ENCODE results near the gene SLC26A2. TPM values are rescaled to one million over a fixed set of nuclear protein-coding genes. Genes with fewer than 3 reads are reported as not detected.

The SLC26A2 gene
- total and polyA plus RNA-seq, 11 donors, result 1.5 to 22.1 (median 6.8) TPM

DNA sequence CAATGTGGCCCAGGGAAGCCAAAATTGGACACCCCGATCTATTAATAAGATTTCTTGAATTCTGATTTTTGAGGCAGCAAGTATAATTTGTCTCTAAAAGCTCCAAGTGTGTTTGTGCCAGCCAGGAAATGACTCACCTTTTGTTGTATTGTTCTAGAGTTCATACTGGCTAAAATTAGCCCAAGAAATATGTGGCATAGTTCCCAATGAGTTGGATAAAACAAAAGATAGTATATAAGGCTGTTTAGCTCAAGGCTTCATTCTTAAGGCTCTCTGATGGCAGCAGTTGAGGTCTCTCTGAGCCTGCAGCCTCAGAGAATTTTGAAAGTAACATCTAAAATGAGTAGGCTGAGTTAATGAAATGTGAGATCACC, 61.6 kb downstream of the SLC26A2 start:
- H3K9me3 ChIP-seq, result no peaks in the 10 kb centered on the region
- no peak for TF ChIP-seq CTCF (IDR thresholded peaks at IDR 0.05)
- no peak for TF ChIP-seq POLR2A (IDR thresholded peaks at IDR 0.05)
- H3K36me3 ChIP-seq, result peaks cover 7 to 99% (median 86%) of the 10 kb centered on the region in 9 donors
- intact Hi-C loops (cut with DNase I), result loop anchor here in 7 of 10 donors (5.0 to 10.0 kb wide), 4 partner anchors 193 to 413 kb away; partner anchors contain the start of gene TCOF1 (in 1 of the 7)
- H3K27me3 ChIP-seq, result no peaks in the 10 kb centered on the region
- peak; percentile 48 to 79 (median 76) for ATAC-seq
- DNase-seq, result peak in 1 of 5 donors; percentile 36
- 42 to 63% (median 58%) methylated on average over 1 of the region's 1 CpG for WGBS, 4 donors
- peaks cover 5 to 54% (median 40%) of the 10 kb centered on the region in 12 donors for H3K4me1 ChIP-seq
- peak overlapping the region; percentile 53 to 81 (median 68) for H3K27ac ChIP-seq
- H3K4me3 ChIP-seq, result peak overlapping the region in 3 of 12 donors; percentile 1 to 16 (median 13)

GRCh38 chr5:150022681-150023080, 62.1 kb downstream of the SLC26A2 start:
- 52 to 61% (median 55%) methylated on average over 2 of the region's 2 CpGs for WGBS, 4 donors
- no peaks in the 10 kb centered on the region for H3K27me3 ChIP-seq
- peak overlapping the region; percentile 53 to 81 (median 68) for H3K27ac ChIP-seq
- TF ChIP-seq CTCF (IDR thresholded peaks at IDR 0.05) (no peak), POLR2A (IDR thresholded peaks at IDR 0.05) (no peak)
- H3K36me3 ChIP-seq, result peaks cover 7 to 100% (median 87%) of the 10 kb centered on the region in 9 donors
- no peak overlapping the region for H3K4me3 ChIP-seq
- no peaks in the 10 kb centered on the region for H3K9me3 ChIP-seq
- DNase-seq (no peak), ATAC-seq (peak in 2 of 4 donors; percentile 30 to 31)
- H3K4me1 ChIP-seq, result peaks cover 5 to 54% (median 40%) of the 10 kb centered on the region in 12 donors
- intact Hi-C loops (cut with DNase I), result loop anchor here in 7 of 10 donors (5.0 to 10.0 kb wide), 4 partner anchors 192 to 412 kb away; partner anchors contain the start of gene TCOF1 (in 1 of the 7)

- ATAC-seq (no peak), DNase-seq (no peak)
- Histone ChIP-seq H3K27me3 (no peaks in the 10 kb centered on the region), H3K4me1 (peaks cover 5 to 54% (median 40%) of the 10 kb centered on the region in 12 donors), H3K9me3 (no peaks in the 10 kb centered on the region), H3K4me3 (no peak overlapping the region), H3K36me3 (peaks cover 9 to 100% (median 87%) of the 10 kb centered on the region in 9 donors), H3K27ac (peak overlapping the region; percentile 53 to 81 (median 68))
- no peak for TF ChIP-seq CTCF (IDR thresholded peaks at IDR 0.05)
- no peak for TF ChIP-seq POLR2A (IDR thresholded peaks at IDR 0.05)
- 94 to 100% (median 98%) methylated on average over 1 of the region's 1 CpG for WGBS, 4 donors
- intact Hi-C loops (cut with DNase I), result loop anchor here in 7 of 10 donors (5.0 to 10.0 kb wide), 4 partner anchors 192 to 412 kb away; partner anchors contain the start of gene TCOF1 (in 1 of the 7)
These were observed 62.6 kb downstream of the SLC26A2 start for GRCh38 chr5:150023136-150023535.

GRCh38 chr5:150024346-150024984, 63.9 kb downstream of the SLC26A2 start:
- WGBS, 4 donors, result 15 to 31% (median 26%) methylated on average over 9 of the region's 9 CpGs
- peak overlapping the region; percentile 5 to 81 (median 66) for H3K27ac ChIP-seq
- H3K36me3 ChIP-seq, result peaks cover 2 to 98% (median 84%) of the 10 kb centered on the region in 9 donors
- H3K4me3 ChIP-seq, result no peak overlapping the region
- peak in 1 of 5 donors; percentile 51 for DNase-seq
- ATAC-seq, result peak; percentile 52 to 78 (median 65)
- no peaks in the 10 kb centered on the region for H3K27me3 ChIP-seq
- TF ChIP-seq CTCF (IDR thresholded peaks at IDR 0.05) (peak in 7 of 12 donors; percentile 6 to 52 (median 31)), POLR2A (IDR thresholded peaks at IDR 0.05) (no peak)
- peaks cover 5 to 54% (median 40%) of the 10 kb centered on the region in 12 donors for H3K4me1 ChIP-seq
- no peaks in the 10 kb centered on the region for H3K9me3 ChIP-seq
- intact Hi-C loops (cut with DNase I), result loop anchor here in 7 of 10 donors (5.0 to 10.0 kb wide), 4 partner anchors 190 to 410 kb away; partner anchors contain the start of gene TCOF1 (in 1 of the 7)

Data from heart left ventricle (tissue), 16 donors.